ENCODE measurements around the gene CXCR5. TPM values are rescaled to one million over a fixed set of nuclear protein-coding genes. Genes with fewer than 3 reads are reported as not detected.
A peak's percentile ranks its signal among the peaks of the same experiment; 100 is the strongest.

CXCR5 gene
- total and polyA plus RNA-seq, 7 donors, result 0.14 to 0.25 (median 0.19) TPM; not detected in 3

DNA sequence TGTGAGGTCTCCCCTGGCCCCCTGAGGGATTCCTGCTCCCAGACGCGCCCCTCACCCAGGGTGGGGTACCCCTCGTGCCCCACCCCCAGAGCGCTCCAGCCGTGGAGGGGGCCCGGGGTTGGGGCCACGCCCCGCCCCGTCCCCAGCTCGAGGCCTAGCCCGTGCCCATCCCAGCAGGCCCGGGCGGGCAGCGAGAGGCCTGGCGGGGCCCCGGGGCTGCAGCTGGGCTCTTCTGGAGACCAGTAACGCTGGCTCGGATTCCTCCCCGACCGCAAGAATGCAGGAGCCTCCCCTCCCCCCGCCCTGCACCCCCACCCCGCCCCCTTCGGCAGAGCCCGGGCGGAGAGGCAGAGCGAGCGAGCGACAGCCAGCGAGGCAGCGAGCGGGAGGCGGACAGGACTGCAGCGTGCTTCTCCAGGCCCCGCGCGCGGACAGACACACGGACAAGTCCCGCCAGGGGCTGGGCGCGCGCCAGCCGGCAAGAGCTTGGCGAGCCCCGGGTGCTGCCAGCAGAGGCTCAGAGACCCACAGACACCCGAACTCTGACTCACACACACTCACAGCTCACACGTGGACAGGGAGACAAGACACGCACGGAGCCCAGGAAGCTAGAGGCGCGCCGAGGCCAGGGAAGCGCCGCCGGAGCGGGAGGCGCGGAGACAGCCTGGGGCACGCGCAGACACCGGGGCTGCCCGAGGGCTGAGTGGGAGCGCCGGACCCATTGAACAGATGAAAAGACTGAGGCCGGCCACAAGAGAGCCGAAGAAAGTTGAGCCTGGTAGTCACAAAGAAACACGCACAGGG is 26.8 kb downstream of the CXCR5 start:
- H3K9me3 ChIP-seq, result no peaks in the 10 kb centered on the region
- WGBS, 3 donors, result 7 to 20% (median 8%) methylated on average over 55 to 67 of the region's 67 CpGs
- DNase-seq, result peak; percentile 86 to 90

DNA sequence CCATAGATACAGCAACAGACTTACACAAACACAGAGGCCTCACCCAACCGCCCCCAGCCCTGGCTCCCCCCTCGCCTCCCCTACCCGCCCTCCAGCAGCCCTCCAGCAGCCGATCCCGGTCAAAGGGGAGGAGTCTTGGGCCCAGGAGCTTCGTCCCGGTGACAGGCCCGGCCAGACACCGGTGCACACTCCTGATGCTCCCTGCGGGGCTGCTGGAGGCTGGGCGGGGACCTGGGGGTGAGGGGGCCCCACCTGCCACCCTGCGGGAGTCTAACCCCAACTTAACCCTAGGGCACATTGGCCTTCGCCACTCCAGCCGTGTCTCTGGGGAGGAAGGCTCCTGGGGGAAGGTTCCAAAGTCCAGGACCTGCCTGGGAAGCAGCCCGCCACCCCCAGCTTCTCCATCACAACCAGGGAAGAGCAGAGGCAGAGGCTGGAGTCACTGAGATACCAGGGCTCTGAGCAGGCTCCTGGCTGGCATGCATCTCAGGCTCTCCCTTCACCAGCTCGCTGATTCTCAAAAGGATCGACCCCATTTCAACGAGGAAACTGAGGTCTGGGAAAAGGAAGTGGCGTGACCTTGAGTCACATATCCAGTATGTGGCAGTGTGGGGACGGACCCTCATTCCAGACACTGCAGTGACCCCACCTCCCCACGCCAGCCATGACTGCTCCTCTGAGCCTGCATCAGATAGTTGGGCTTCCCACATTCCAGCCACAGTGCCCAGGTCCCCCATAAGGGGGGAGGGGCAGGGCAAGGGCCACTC is 27.6 kb downstream of the CXCR5 start:
- WGBS, 3 donors, result 33 to 47% (median 34%) methylated on average over 14 to 21 of the region's 21 CpGs
- peak overlapping the region; percentile 98 for H3K27ac ChIP-seq
- ATAC-seq (peak in 1 of 4 donors; percentile 3), DNase-seq (peak; percentile 44 to 64)
- H3K4me3 ChIP-seq, result peak overlapping the region; percentile 64
- TF ChIP-seq, protein P1, sequence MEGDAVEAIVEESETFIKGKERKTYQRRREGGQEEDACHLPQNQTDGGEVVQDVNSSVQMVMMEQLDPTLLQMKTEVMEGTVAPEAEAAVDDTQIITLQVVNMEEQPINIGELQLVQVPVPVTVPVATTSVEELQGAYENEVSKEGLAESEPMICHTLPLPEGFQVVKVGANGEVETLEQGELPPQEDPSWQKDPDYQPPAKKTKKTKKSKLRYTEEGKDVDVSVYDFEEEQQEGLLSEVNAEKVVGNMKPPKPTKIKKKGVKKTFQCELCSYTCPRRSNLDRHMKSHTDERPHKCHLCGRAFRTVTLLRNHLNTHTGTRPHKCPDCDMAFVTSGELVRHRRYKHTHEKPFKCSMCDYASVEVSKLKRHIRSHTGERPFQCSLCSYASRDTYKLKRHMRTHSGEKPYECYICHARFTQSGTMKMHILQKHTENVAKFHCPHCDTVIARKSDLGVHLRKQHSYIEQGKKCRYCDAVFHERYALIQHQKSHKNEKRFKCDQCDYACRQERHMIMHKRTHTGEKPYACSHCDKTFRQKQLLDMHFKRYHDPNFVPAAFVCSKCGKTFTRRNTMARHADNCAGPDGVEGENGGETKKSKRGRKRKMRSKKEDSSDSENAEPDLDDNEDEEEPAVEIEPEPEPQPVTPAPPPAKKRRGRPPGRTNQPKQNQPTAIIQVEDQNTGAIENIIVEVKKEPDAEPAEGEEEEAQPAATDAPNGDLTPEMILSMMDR (IDR thresholded peaks at IDR 0.05), result no peak
- H3K36me3 ChIP-seq (ENCODE audit: insufficient read depth in 1 of 2, low read depth in 1 of 2), result peaks cover 0 to 19% of the 10 kb centered on the region in 2 donors
- H3K27me3 ChIP-seq (ENCODE audit: insufficient read depth in 3 of 3, low read length in 2 of 3), result no peaks in the 10 kb centered on the region
- intact Hi-C loops (cut with DNase I), result no loop called here
- no peaks in the 10 kb centered on the region for H3K9me3 ChIP-seq
- H3K4me1 ChIP-seq, result peaks cover 87% of the 10 kb centered on the region

More for the DNA sequence above, 26.8 kb downstream of the CXCR5 start:
- Histone ChIP-seq H3K36me3 (ENCODE audit: insufficient read depth in 1 of 2, low read depth in 1 of 2) (peaks cover 0 to 27% of the 10 kb centered on the region in 2 donors), H3K27ac (peak overlapping the region; percentile 98), H3K4me3 (peak overlapping the region; percentile 64), H3K27me3 (ENCODE audit: insufficient read depth in 3 of 3, low read length in 2 of 3) (no peaks in the 10 kb centered on the region), H3K4me1 (peaks cover 80% of the 10 kb centered on the region)
- ATAC-seq, result peak; percentile 45 to 59 (median 54)
- intact Hi-C loops (cut with DNase I), result no loop called here
- TF ChIP-seq, protein P1 (IDR thresholded peaks at IDR 0.05), result no peak

DNA sequence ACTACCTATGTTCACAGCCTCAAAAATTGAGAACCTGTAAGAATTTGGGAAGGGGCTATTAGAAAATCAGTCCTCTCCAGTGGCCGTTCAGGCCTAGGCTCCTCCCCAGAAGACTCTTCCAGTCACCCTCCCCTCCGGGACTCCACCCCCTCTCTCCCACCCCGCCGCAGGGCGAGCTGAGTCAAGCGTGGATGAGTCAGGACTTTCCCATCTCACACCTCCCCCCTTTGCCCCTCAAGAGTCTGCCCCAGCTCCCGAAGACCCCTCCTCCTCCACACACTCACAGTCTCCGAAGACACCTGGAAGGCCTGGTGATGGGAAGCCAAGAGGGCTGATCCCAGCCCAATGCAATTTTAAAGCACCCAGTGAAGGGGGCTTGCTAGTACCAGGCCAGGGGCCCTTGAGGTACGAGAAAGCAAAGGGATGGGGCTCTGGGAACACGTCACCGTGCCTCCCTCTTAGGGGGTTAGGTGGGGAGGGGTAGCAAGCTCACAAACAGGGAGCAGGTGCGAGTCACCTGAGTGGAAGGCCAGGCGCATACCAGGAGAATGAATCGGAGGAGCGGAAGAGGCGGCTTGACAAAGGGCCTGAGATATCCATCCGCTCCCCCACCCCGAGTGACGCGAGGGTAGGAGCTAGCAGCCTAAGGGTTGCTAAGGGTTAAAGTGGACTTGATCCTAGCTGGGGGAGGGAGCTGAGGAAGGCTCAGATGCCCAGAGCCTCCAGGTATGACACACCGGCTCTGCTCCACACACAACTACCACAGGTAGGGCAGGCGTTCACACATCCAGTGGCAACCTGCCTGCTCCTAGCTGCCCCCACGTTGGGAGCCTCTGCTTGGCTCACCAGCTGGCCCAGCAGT is 28.4 kb downstream of the CXCR5 start:
- peak; percentile 88 to 93 for DNase-seq
- H3K4me3 ChIP-seq, result peak overlapping the region; percentile 64
- TF ChIP-seq, protein P1 (IDR thresholded peaks at IDR 0.05), result no peak
- peaks cover 0 to 11% of the 10 kb centered on the region in 2 donors for H3K36me3 ChIP-seq (ENCODE audit: insufficient read depth in 1 of 2, low read depth in 1 of 2)
- peaks cover 94% of the 10 kb centered on the region for H3K4me1 ChIP-seq
- H3K9me3 ChIP-seq, result no peaks in the 10 kb centered on the region
- peak overlapping the region; percentile 98 for H3K27ac ChIP-seq
- no peaks in the 10 kb centered on the region for H3K27me3 ChIP-seq (ENCODE audit: insufficient read depth in 3 of 3, low read length in 2 of 3)
- 26 to 47% (median 27%) methylated on average over 23 of the region's 23 CpGs for WGBS, 3 donors
- intact Hi-C loops (cut with DNase I), result no loop called here
- peak; percentile 60 to 65 (median 63) for ATAC-seq

DNA sequence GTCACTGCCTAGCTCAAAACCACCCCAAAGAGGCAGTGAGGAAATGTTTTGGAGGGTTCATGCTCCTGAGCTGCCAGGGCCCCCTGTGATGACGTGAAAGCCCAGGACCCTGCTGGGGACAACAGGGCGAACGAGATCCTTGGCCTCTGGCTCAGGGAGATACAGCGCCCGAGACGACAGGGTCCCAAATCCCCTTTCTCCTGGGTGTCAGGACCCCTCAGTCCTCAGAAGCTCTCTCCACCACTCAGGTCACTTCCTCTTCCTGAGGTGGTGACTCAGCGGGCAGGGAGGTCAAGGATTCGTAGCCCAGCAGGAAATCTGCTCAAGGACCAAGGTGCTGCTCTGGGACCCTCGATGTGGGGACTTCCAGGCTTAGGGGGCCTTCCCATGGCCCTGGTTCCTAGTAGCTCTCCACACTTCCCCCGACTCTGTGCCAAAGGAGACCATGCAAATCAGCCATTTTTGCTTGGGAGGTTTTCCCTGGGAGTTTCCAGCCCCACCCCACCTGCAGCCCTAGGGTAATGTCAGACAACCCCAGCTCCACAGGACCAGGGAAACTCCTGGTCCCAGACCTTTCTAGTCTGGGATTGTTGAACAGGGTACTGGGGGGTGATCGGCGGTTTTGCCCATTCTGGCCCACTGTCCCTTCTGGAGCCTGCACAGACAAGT is 29.2 kb downstream of the CXCR5 start:
- Histone ChIP-seq H3K27me3 (ENCODE audit: insufficient read depth in 3 of 3, low read length in 2 of 3) (no peaks in the 10 kb centered on the region), H3K9me3 (no peaks in the 10 kb centered on the region), H3K4me1 (peaks cover 94% of the 10 kb centered on the region), H3K27ac (peak overlapping the region; percentile 98), H3K36me3 (ENCODE audit: insufficient read depth in 1 of 2, low read depth in 1 of 2) (peaks cover 0 to 4% of the 10 kb centered on the region in 2 donors), H3K4me3 (peak overlapping the region; percentile 64)
- intact Hi-C loops (cut with DNase I), result no loop called here
- peak in 1 of 2 donors; percentile 61 for DNase-seq
- TF ChIP-seq, protein P1 (IDR thresholded peaks at IDR 0.05), result no peak
- WGBS, 3 donors, result 40 to 50% (median 44%) methylated on average over 12 of the region's 12 CpGs
- ATAC-seq, result no peak
